ENCODE results near the gene MAPKAPK5.
"Not testable (repeated sequence)": the region's sequence is repeated elsewhere in the genome, so short reads cannot be mapped to it uniquely, and the experiment has no call there.

Gene MAPKAPK5

DNA sequence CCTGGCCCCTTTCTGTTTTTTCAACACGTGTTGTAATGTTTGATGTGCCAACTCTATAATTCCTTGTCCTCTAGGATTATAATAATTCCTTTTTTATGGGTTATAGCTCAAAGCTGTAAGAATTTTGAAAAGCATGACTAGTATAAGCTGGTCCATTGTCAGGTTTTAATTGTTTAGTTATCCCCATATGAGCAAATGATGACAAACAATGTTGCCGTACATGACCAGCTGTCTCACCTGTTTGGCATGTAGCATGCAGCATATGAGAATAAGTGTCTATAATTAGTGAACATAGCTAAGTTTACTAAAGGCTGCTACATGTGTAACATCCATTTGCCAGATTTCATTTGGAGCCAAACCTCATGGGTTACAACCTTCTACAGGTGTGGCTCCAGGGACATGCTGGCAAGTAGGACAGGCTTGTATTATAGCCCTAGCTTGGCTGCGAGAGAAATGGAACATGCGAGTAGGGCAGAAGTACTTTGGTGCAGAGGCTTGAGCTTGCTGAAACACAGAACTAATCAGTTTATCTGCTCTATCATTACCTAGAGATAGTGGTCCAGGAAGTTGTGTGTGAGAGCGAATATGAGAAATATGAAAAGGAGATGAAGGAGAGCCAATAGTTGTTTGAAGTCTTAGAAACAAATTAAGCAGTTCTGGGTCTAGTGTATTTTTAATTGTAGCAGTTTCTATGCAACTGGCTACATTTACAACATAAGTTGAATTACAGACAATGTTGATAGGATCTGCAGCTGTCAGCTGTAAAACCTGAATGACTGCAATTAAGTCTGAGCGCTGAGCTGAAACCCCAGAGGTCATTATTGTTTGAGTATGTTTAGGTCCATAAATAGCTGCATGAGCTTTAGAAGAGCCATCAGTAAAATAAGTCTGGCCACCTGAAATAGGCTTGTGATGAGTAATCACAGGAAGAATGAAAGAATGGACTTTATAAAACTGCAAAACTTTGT, 22.6 kb upstream of the MAPKAPK5 start:
- TF ChIP-seq POLR2A (IDR thresholded peaks at IDR 0.05; ENCODE audit: extremely low read depth, insufficient read length): no peak
- no peak for TF ChIP-seq MYC (IDR thresholded peaks at IDR 0.05; ENCODE audit: low read depth, low read length)
- no peak for TF ChIP-seq CTCF (IDR thresholded peaks at IDR 0.05; ENCODE audit: low read depth, low read length)
- no peak for TF ChIP-seq MAX (IDR thresholded peaks at IDR 0.05; ENCODE audit: low read depth, low read length)
- no peak for DNase-seq (ENCODE audit: low read depth)
- no peak overlapping the region for H3K4me3 ChIP-seq (ENCODE audit: low read depth, low read length)

GRCh38 chr12:111820828-111821227, 21.2 kb upstream of the MAPKAPK5 start:
- not testable (repeated sequence) for DNase-seq (ENCODE audit: low read depth); H3K4me3 ChIP-seq (ENCODE audit: low read depth, low read length)

DNA sequence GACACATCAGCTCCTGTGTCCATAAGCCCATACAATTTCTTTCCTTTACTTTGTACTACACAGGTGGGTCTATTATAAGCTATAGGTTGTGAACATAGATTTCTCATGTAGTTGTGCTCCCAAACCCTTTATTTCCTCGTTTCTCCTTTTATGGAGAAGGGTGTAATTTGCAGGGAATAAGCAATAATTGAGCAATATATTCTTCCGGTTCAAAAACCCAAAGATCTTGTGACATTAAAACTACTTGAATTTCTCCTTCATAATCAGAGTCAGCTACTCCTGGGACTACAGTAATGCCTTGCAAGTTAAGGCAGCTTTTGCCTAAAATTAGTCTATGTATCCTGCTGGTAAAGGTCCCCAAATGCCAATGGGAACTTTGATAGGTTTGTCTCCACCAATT, 19.1 kb upstream of the MAPKAPK5 start:
- no peak for TF ChIP-seq MYC (IDR thresholded peaks at IDR 0.05; ENCODE audit: low read depth, low read length)
- no peak for TF ChIP-seq CTCF (IDR thresholded peaks at IDR 0.05; ENCODE audit: low read depth, low read length)
- TF ChIP-seq MAX (IDR thresholded peaks at IDR 0.05; ENCODE audit: low read depth, low read length): no peak
- no peak for TF ChIP-seq POLR2A (IDR thresholded peaks at IDR 0.05; ENCODE audit: extremely low read depth, insufficient read length)
- no peak overlapping the region for H3K4me3 ChIP-seq (ENCODE audit: low read depth, low read length)
- peak; percentile 30 for DNase-seq (ENCODE audit: low read depth)

GRCh38 chr12:111823891-111824290, 18.1 kb upstream of the MAPKAPK5 start:
- H3K4me3 ChIP-seq (ENCODE audit: low read depth, low read length): no peak overlapping the region
- TF ChIP-seq MAX (IDR thresholded peaks at IDR 0.05; ENCODE audit: low read depth, low read length): no peak
- TF ChIP-seq MYC (IDR thresholded peaks at IDR 0.05; ENCODE audit: low read depth, low read length): no peak
- TF ChIP-seq CTCF (IDR thresholded peaks at IDR 0.05; ENCODE audit: low read depth, low read length): no peak
- no peak for TF ChIP-seq POLR2A (IDR thresholded peaks at IDR 0.05; ENCODE audit: extremely low read depth, insufficient read length)
- DNase-seq (ENCODE audit: low read depth): no peak

GRCh38 chr12:111824312-111824711, 17.7 kb upstream of the MAPKAPK5 start:
- peak; percentile 59 for TF ChIP-seq CTCF (IDR thresholded peaks at IDR 0.05; ENCODE audit: low read depth, low read length)
- H3K4me3 ChIP-seq (ENCODE audit: low read depth, low read length): not testable (repeated sequence)
- DNase-seq (ENCODE audit: low read depth): peak; percentile 56

- no peak for DNase-seq (ENCODE audit: low read depth)
- H3K4me3 ChIP-seq (ENCODE audit: low read depth, low read length): no peak overlapping the region
- TF ChIP-seq MAX (IDR thresholded peaks at IDR 0.05; ENCODE audit: low read depth, low read length) (no peak), POLR2A (IDR thresholded peaks at IDR 0.05; ENCODE audit: extremely low read depth, insufficient read length) (no peak), CTCF (IDR thresholded peaks at IDR 0.05; ENCODE audit: low read depth, low read length) (no peak), MYC (IDR thresholded peaks at IDR 0.05; ENCODE audit: low read depth, low read length) (no peak)
Measured at GRCh38 chr12:111825509-111825908, 16.5 kb upstream of the MAPKAPK5 start.
